ENCODE results near the gene NAB1.

DNA sequence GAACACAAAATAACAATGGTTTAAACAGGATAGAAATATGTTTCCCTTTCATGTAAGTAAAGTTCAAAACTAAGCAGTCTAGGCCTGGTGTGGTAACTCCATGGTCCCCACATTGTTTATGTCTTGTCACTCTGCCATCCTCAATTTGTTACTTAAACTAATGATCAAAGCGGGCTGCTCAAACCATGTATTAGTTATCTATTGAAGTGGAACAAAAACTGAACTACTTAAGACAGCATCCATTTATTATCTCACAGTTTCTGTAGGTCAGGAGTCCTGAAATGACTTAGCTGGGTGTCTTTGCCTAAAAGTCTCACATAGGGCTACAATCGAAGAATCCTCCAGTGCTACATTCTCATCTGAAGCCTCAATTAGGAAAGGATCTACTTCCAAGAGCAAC is 91.6 kb downstream of the NAB1 start:
- TF ChIP-seq, protein P1, sequence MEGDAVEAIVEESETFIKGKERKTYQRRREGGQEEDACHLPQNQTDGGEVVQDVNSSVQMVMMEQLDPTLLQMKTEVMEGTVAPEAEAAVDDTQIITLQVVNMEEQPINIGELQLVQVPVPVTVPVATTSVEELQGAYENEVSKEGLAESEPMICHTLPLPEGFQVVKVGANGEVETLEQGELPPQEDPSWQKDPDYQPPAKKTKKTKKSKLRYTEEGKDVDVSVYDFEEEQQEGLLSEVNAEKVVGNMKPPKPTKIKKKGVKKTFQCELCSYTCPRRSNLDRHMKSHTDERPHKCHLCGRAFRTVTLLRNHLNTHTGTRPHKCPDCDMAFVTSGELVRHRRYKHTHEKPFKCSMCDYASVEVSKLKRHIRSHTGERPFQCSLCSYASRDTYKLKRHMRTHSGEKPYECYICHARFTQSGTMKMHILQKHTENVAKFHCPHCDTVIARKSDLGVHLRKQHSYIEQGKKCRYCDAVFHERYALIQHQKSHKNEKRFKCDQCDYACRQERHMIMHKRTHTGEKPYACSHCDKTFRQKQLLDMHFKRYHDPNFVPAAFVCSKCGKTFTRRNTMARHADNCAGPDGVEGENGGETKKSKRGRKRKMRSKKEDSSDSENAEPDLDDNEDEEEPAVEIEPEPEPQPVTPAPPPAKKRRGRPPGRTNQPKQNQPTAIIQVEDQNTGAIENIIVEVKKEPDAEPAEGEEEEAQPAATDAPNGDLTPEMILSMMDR (IDR thresholded peaks at IDR 0.05) = no peak
- TF ChIP-seq POLR2A (IDR thresholded peaks at IDR 0.05) (no peak), POLR2AphosphoS5 (IDR thresholded peaks at IDR 0.05) (no peak)
